Measurements from ENCODE around the gene CSNK2B.
A peak's percentile ranks its signal among the peaks of the same experiment; 100 is the strongest.

Gene CSNK2B

DNA sequence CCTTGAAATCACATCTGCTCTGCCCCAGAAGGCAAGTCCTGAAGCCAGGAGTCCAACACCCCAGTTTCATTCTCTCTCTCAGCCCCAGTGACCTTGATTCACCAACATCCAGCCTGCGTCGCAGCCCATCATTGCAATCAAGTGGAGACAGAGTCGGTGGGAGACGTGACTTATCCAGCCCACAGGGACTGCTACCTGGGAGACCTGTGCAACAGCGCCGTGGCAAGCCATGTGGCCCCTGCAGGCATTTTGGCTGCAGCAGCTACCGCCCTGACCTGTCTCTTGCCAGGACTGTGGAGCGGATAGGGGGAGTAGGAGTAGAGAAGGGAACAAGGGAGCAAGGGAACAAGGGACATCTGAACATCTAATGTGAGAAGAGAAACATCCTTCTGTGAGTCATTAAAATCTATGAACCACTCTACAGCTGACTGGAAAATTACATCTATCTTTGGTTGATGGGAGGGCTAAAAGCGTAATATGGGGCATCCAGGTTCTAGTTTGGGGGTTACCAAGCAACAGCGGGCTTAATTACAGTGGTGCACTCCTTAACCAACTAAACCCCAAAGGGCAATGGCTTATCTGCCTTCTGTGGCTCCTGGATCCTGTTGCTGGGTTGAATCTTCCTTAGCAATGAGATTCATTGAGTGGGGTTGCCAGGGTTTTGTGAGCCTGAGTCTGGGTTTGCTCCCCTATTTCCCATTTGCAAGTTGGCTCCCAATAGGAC lies 51.8 kb downstream of the CSNK2B start:
- DNase-seq = no peak

GRCh38 chr6:31718265-31718664 lies 52.4 kb downstream of the CSNK2B start:
- DNase-seq = peak; percentile 19

- DNase-seq = no peak
Measured at GRCh38 chr6:31719001-31719400, 53.1 kb downstream of the CSNK2B start.

All from NCI-H1105 (cell line).